Testis (tissue), 3 donors: Measurements from ENCODE around the gene WNT16. TPM values are rescaled to one million over a fixed set of nuclear protein-coding genes. Genes with fewer than 3 reads are reported as not detected.

Experiments used
- DNase-seq: peaks from one replicate; pipeline ENCODE4 v3.0.0-alpha.2; 2019
- H3K27ac ChIP-seq, 2 donors: fragments of 200-600 bp; sonication (generic); one replicate each; pipeline ENCODE4 v1.5.1; 2019
- H3K27me3 ChIP-seq: fragments of 200-600 bp; sonication (generic); one replicate; pipeline ENCODE4 v1.5.1; 2019
- H3K36me3 ChIP-seq: fragments of 200-600 bp; sonication (generic); one replicate; pipeline ENCODE4 v1.5.1; 2017; ENCODE audit warnings: low read depth; ENCODE audit errors: missing control alignments
- H3K4me1 ChIP-seq: fragments of 200-600 bp; sonication (generic); one replicate; pipeline ENCODE4 v1.5.1; 2019
- H3K4me3 ChIP-seq, 2 donors: fragments of 200-600 bp; sonication (generic); one replicate each; pipeline ENCODE4 v1.5.1; 2017 to 2019
- H3K9me3 ChIP-seq: fragments of 200-600 bp; sonication (generic); one replicate; pipeline ENCODE4 v1.5.1; 2017
- POLR2A ChIP-seq: fragments of 450-650 bp; IDR thresholded peaks from one replicate; pipeline ENCODE4 v1.6.1; 2017; ENCODE audit warnings: antibody characterized with exemption, mild to moderate bottlenecking, moderate library complexity
- WGBS, 2 donors: methylation state at CpG; one replicate each; pipeline ENCODE4 v1.1.5; 2018; 5-methylcytosine and 5-hydroxymethylcytosine counted together
- intact Hi-C: fragments of 100-400 bp; cut with DNase I; formaldehyde crosslinking; loops from one replicate; pipeline ENCODE4 v1.15.1; 2023; ENCODE audit warnings: low total_unique reads
- polyA plus RNA-seq: library from polyadenylated mRNA; stranded (reverse); fragments of 350-450 nt; fragmentation: Illumina TruSeq; extraction: RNeasy Lipid Tissue Mini Kit (QIAGEN cat#74804); gene quantifications from one replicate; pipeline ENCODE4 v1.2.3, GENCODE V29; 2014; ENCODE audit warnings: low read depth, low replicate concordance; ENCODE audit not compliant: insufficient read depth
- total RNA-seq, 2 donors: library from RNA; depleted of rRNA; stranded (reverse); fragments of >200 nt; gene quantifications; one replicate each; pipeline ENCODE4 v1.2.3, GENCODE V29; 2016
- TF ChIP-seq, protein P1 (sequence below), 3 experiments: fragments of 450-650 bp in 2 of 3; fragments of 200-600 bp in 1 of 3; sonication (generic) in 1 of 3; IDR thresholded peaks; one replicate each; pipeline ENCODE4 v1.5.1; 2016 to 2019; ENCODE audit warnings: antibody characterized with exemption in 3 of 3, mild to moderate bottlenecking in 2 of 3, moderate library complexity in 1 of 3

WNT16 gene
- total and polyA plus RNA-seq, 3 donors from 2014 or later, result 0.12 to 0.51 TPM; not detected in 1

DNA sequence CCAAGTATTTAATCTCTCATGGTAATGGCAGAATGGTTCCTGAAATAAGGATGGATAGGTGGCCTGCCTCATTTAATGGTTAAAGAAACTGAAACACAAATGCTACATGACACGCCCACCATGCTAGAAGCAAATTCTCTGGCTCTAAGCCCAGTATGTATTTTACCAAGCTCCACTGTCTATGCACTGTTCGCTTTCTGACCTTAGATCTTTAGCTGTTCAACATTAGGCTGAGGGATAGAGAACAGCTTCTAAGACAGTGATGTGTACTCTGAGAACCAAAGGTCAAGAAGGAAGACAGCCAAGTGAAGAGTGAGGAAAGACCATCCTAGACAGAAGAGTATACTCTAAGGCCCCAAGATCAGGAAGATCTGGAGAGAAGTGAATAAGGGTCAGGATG, 40.7 kb downstream of the WNT16 start:
- no peaks in the 10 kb centered on the region for H3K4me1 ChIP-seq
- no peak overlapping the region for H3K4me3 ChIP-seq
- intact Hi-C loops, result loop anchor here (5.0 kb wide), 1 partner anchor 178 kb away; no protein-coding TSS in a partner anchor
- no peak for DNase-seq
- H3K9me3 ChIP-seq, result no peaks in the 10 kb centered on the region
- WGBS, 2 donors, result 43 to 50% methylated on average over 2 of the region's 2 CpGs
- H3K27ac ChIP-seq, result no peak overlapping the region
- no peaks in the 10 kb centered on the region for H3K27me3 ChIP-seq
- H3K36me3 ChIP-seq, result no peaks in the 10 kb centered on the region
- TF ChIP-seq POLR2A, result no peak
- TF ChIP-seq, protein P1, sequence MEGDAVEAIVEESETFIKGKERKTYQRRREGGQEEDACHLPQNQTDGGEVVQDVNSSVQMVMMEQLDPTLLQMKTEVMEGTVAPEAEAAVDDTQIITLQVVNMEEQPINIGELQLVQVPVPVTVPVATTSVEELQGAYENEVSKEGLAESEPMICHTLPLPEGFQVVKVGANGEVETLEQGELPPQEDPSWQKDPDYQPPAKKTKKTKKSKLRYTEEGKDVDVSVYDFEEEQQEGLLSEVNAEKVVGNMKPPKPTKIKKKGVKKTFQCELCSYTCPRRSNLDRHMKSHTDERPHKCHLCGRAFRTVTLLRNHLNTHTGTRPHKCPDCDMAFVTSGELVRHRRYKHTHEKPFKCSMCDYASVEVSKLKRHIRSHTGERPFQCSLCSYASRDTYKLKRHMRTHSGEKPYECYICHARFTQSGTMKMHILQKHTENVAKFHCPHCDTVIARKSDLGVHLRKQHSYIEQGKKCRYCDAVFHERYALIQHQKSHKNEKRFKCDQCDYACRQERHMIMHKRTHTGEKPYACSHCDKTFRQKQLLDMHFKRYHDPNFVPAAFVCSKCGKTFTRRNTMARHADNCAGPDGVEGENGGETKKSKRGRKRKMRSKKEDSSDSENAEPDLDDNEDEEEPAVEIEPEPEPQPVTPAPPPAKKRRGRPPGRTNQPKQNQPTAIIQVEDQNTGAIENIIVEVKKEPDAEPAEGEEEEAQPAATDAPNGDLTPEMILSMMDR (IDR thresholded peaks at IDR 0.05), result no peak

DNA sequence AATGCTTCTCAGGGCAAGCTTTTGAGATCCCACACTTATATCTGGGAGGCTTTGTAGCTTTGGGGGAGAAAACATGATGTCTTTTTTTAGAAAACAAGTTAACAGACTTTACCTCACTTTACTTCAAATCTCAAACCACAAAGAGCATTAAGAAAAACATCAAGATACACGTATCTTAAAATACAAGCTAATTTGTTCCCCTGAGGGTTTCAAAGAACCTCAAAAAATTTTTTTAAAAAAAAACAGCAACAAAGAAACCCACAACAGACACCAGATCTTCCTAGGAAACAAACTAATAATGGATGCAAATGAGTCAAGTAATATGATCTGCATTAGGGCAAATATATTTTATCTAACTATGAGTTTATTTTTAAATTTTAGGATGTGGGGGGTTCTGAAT, 42.6 kb downstream of the WNT16 start:
- no peak for DNase-seq

DNA sequence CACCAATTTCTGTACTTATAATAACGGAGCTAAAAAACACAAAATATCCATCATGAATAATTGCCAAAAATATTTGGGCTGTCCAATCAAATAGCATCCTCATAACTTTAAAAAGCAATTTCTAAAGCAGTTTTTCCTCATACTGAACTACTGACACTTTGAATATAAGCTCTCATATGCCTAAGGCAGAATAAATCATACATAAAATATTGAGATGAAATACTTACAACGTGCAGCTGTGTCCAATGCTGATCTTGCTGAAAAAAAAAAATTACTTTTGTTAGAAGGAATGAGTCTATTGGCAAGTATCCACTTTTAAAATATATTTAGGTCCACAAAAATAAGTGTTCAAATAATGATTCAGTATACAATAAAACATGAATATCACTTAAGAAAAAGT, 43.1 kb downstream of the WNT16 start:
- H3K9me3 ChIP-seq, result no peaks in the 10 kb centered on the region
- WGBS, 2 donors, result 60 to 61% methylated on average over 2 of the region's 2 CpGs
- H3K4me1 ChIP-seq, result no peaks in the 10 kb centered on the region
- DNase-seq, result no peak
- H3K27me3 ChIP-seq, result no peaks in the 10 kb centered on the region
- intact Hi-C loops, result no loop called here
- no peak for TF ChIP-seq POLR2A
- TF ChIP-seq, protein P1 (IDR thresholded peaks at IDR 0.05), result no peak
- H3K36me3 ChIP-seq, result no peaks in the 10 kb centered on the region
- H3K27ac ChIP-seq, result no peak overlapping the region
- H3K4me3 ChIP-seq, result no peak overlapping the region

More for the DNA sequence above, 42.6 kb downstream of the WNT16 start:
- H3K9me3 ChIP-seq, result no peaks in the 10 kb centered on the region
- 58 to 65% methylated on average over 1 of the region's 1 CpG for WGBS, 2 donors
- no peaks in the 10 kb centered on the region for H3K36me3 ChIP-seq
- no peak overlapping the region for H3K4me3 ChIP-seq
- TF ChIP-seq POLR2A, result no peak
- TF ChIP-seq, protein P1 (IDR thresholded peaks at IDR 0.05), result no peak
- intact Hi-C loops, result no loop called here
- H3K27me3 ChIP-seq, result no peaks in the 10 kb centered on the region
- no peaks in the 10 kb centered on the region for H3K4me1 ChIP-seq
- H3K27ac ChIP-seq, result no peak overlapping the region

DNA sequence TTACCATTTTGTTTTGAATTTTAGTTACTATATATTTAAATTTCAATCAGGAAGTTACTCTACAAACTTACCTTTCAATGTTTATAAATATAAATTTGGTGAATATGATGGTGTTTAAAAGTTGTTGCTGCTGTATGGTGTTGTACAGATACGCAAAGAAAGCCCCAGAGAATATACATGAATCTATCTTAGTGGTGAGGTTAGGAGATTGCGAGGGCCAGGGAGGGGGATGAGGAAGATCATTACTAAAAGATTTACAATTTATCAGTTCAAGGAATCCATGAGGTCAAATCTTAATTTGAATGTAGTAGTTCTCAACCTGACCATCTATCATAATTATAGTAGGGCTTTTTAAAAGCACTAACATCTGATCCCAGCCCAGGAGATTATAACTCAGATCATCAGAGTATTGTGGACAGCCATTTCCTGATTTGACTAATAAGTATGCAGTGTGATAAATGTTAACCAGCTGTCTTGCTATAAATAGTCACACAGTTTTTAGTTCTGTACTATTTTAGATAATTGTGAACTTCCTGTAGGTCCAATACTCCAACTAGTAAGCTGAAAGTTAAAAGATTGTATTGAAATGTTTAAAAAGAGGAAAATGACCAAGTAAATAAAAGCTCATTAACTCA, 43.7 kb downstream of the WNT16 start:
- WGBS, 2 donors, result 94 to 97% methylated on average over 2 of the region's 2 CpGs
- no peak for DNase-seq

More for the DNA sequence above, 43.7 kb downstream of the WNT16 start:
- no peak for TF ChIP-seq POLR2A
- TF ChIP-seq, protein P1 (IDR thresholded peaks at IDR 0.05), result no peak
- no peak overlapping the region for H3K4me3 ChIP-seq
- no peaks in the 10 kb centered on the region for H3K4me1 ChIP-seq
- no peak overlapping the region for H3K27ac ChIP-seq
- H3K36me3 ChIP-seq, result no peaks in the 10 kb centered on the region
- H3K27me3 ChIP-seq, result no peaks in the 10 kb centered on the region
- no peaks in the 10 kb centered on the region for H3K9me3 ChIP-seq
- intact Hi-C loops, result no loop called here
